Vagina (tissue), 2 donors: ENCODE measurements around the gene AAGAB. TPM values are rescaled to one million over a fixed set of nuclear protein-coding genes. Genes with fewer than 3 reads are reported as not detected.

Source experiments
- DNase-seq, 2 donors: peaks; one replicate each; pipeline ENCODE4 v3.0.0-alpha.2; 2017; ENCODE audit errors: extremely low spot score in 2 of 2
- H3K27ac ChIP-seq: fragments of 200-600 bp; sonication (generic); one replicate; pipeline ENCODE4 v1.5.1; 2019
- H3K27me3 ChIP-seq: fragments of 200-600 bp; sonication (generic); one replicate; pipeline ENCODE4 v1.5.1; 2019
- H3K36me3 ChIP-seq, 2 donors: fragments of 200-600 bp; sonication (generic); one replicate each; pipeline ENCODE4 v1.5.1; 2017 to 2019
- H3K4me1 ChIP-seq: fragments of 200-600 bp; sonication (generic); one replicate; pipeline ENCODE4 v1.5.1; 2019
- H3K4me3 ChIP-seq, 2 donors: fragments of 200-600 bp; sonication (generic); 1 replicate in 1 of 2; 2 replicates in 1 of 2; pipeline ENCODE4 v1.5.1; 2016 to 2019
- H3K9me3 ChIP-seq: fragments of 200-600 bp; sonication (generic); one replicate; pipeline ENCODE4 v1.5.1; 2019
- POLR2A ChIP-seq, 2 donors: fragments of 450-650 bp; IDR thresholded peaks; one replicate each; pipeline ENCODE4 v1.6.1; 2017; ENCODE audit warnings: antibody characterized with exemption in 2 of 2, mild to moderate bottlenecking in 2 of 2, moderate library complexity in 2 of 2
- POLR2AphosphoS5 ChIP-seq, 2 donors: sonication (generic); formaldehyde crosslinking; IDR thresholded peaks; one replicate each; pipeline ENCODE4 v1.9.0; 2017; ENCODE audit warnings: antibody characterized with exemption in 2 of 2, mild to moderate bottlenecking in 2 of 2, low read depth in 1 of 2; ENCODE audit not compliant: insufficient read depth in 1 of 2
- intact Hi-C: fragments of 100-400 bp; cut with DNase I; formaldehyde crosslinking; loops from one replicate; pipeline ENCODE4 v1.15.1; 2023
- total RNA-seq: library from RNA; depleted of rRNA; stranded (reverse); fragments of >200 nt; gene quantifications from one replicate; pipeline ENCODE4 v1.2.3, GENCODE V29; 2016
- TF ChIP-seq, protein P1 (sequence below), 3 experiments: fragments of 450-650 bp in 2 of 3; fragments of 200-600 bp in 1 of 3; sonication (generic) in 1 of 3; IDR thresholded peaks; one replicate each; pipeline ENCODE4 v1.5.1; 2017 to 2019; ENCODE audit warnings: antibody characterized with exemption in 3 of 3, mild to moderate bottlenecking in 2 of 3, moderate library complexity in 2 of 3

Gene AAGAB, protein sequence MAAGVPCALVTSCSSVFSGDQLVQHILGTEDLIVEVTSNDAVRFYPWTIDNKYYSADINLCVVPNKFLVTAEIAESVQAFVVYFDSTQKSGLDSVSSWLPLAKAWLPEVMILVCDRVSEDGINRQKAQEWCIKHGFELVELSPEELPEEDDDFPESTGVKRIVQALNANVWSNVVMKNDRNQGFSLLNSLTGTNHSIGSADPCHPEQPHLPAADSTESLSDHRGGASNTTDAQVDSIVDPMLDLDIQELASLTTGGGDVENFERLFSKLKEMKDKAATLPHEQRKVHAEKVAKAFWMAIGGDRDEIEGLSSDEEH
- total RNA-seq, result 41.0 TPM

- H3K27ac ChIP-seq, result peak within 1 kb of the TSS; percentile 85
- DNase-seq, result peak; percentile 96
- H3K4me1 ChIP-seq, result peaks cover 24% of the 10 kb centered on the region
- no peaks in the 10 kb centered on the region for H3K27me3 ChIP-seq
- H3K9me3 ChIP-seq, result no peaks in the 10 kb centered on the region
- intact Hi-C loops, result loop anchor here (10.0 kb wide), 1 partner anchor 190 kb away; the partner anchor contains the start of gene SMAD3
- peak within 1 kb of the TSS; percentile 77 to 92 for H3K4me3 ChIP-seq
- TF ChIP-seq, protein P1, sequence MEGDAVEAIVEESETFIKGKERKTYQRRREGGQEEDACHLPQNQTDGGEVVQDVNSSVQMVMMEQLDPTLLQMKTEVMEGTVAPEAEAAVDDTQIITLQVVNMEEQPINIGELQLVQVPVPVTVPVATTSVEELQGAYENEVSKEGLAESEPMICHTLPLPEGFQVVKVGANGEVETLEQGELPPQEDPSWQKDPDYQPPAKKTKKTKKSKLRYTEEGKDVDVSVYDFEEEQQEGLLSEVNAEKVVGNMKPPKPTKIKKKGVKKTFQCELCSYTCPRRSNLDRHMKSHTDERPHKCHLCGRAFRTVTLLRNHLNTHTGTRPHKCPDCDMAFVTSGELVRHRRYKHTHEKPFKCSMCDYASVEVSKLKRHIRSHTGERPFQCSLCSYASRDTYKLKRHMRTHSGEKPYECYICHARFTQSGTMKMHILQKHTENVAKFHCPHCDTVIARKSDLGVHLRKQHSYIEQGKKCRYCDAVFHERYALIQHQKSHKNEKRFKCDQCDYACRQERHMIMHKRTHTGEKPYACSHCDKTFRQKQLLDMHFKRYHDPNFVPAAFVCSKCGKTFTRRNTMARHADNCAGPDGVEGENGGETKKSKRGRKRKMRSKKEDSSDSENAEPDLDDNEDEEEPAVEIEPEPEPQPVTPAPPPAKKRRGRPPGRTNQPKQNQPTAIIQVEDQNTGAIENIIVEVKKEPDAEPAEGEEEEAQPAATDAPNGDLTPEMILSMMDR (IDR thresholded peaks at IDR 0.05), result peak in 1 of 3 experiments; percentile 18
- peak; percentile 83 to 94 for TF ChIP-seq POLR2AphosphoS5 (IDR thresholded peaks at IDR 0.05; ENCODE audit: insufficient read depth in 1 of 2, low read depth in 1 of 2)
- TF ChIP-seq POLR2A (IDR thresholded peaks at IDR 0.05), result no peak
- H3K36me3 ChIP-seq, result no peaks in the 10 kb centered on the region
These were observed at the start of gene AAGAB, which contains the start of gene IQCH for GRCh38 chr15:67254238-67255175. AAGAB (minus strand) TSS chr15:67254661; CDS start chr15:67254631, 30 bp downstream. IQCH (plus strand) TSS chr15:67254786; CDS start chr15:67254897, 111 bp downstream.

DNA sequence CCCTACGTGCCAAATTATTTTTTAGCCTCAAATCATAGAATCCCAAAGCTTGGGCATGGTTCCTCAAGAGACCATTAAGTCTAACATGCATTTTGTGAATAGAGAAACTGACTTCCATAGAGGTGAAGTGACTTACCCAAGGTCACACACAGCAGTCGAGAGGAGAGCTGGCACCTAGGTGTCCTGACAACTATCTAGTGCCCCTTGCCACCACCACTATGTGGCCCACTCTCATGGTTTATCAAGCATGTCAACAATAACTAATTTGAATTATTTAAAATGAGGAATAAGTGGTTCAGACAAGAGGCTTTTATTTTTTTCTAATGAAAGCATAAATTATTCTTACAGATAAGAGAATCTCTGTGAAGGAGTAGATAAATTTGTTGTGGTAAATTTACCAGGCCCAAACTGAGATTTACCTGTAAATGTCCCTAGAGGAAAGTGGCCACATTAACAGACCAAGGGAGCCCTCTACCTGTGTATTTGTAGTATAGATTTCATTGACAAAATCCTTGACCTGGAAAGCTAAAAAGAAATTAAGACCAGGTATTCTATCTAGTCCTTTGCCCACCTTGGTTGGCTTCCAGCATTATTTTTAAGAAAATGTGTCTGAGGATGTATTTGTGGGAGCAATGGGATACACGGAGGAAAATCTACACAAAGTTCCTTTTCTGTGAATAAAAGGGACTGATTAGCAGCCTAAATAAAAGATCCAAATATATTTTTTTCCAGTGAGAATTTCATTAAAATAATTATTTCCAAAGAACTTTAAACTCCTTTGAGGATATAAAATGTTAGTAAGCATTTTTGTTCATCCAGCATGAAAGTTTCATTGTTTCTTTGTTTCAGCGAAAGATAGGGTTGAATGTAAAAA, 49.3 kb upstream of the AAGAB start:
- no peaks in the 10 kb centered on the region for H3K9me3 ChIP-seq
- H3K36me3 ChIP-seq, result no peaks in the 10 kb centered on the region
- no peak for DNase-seq
- no peak overlapping the region for H3K27ac ChIP-seq
- H3K27me3 ChIP-seq, result no peaks in the 10 kb centered on the region
- H3K4me3 ChIP-seq, result no peak overlapping the region
- TF ChIP-seq POLR2A (IDR thresholded peaks at IDR 0.05) (no peak), POLR2AphosphoS5 (IDR thresholded peaks at IDR 0.05; ENCODE audit: insufficient read depth in 1 of 2, low read depth in 1 of 2) (no peak)
- TF ChIP-seq, protein P1 (IDR thresholded peaks at IDR 0.05), result peak in 2 of 3 experiments; percentile 48 to 77
- H3K4me1 ChIP-seq, result no peaks in the 10 kb centered on the region
- intact Hi-C loops, result loop anchor here (10.0 kb wide), 1 partner anchor 359 kb away; no protein-coding TSS in a partner anchor

GRCh38 chr15:67300266-67301025, 46.0 kb upstream of the AAGAB start:
- Histone ChIP-seq H3K36me3 (no peaks in the 10 kb centered on the region), H3K9me3 (no peaks in the 10 kb centered on the region), H3K4me3 (no peak overlapping the region), H3K27ac (no peak overlapping the region), H3K4me1 (no peaks in the 10 kb centered on the region), H3K27me3 (no peaks in the 10 kb centered on the region)
- no peak for DNase-seq
- intact Hi-C loops, result loop anchor here (10.0 kb wide), 1 partner anchor 356 kb away; no protein-coding TSS in a partner anchor
- no peak for TF ChIP-seq POLR2A (IDR thresholded peaks at IDR 0.05)
- TF ChIP-seq, protein P1 (IDR thresholded peaks at IDR 0.05), result no peak
- no peak for TF ChIP-seq POLR2AphosphoS5 (IDR thresholded peaks at IDR 0.05; ENCODE audit: insufficient read depth in 1 of 2, low read depth in 1 of 2)

- H3K27me3 ChIP-seq, result no peaks in the 10 kb centered on the region
- TF ChIP-seq, protein P1 (IDR thresholded peaks at IDR 0.05), result no peak
- TF ChIP-seq POLR2A (IDR thresholded peaks at IDR 0.05) (no peak), POLR2AphosphoS5 (IDR thresholded peaks at IDR 0.05; ENCODE audit: insufficient read depth in 1 of 2, low read depth in 1 of 2) (no peak)
- H3K9me3 ChIP-seq, result no peaks in the 10 kb centered on the region
- intact Hi-C loops, result no loop called here
- H3K4me3 ChIP-seq, result no peak overlapping the region
- H3K36me3 ChIP-seq, result no peaks in the 10 kb centered on the region
- no peaks in the 10 kb centered on the region for H3K4me1 ChIP-seq
- no peak overlapping the region for H3K27ac ChIP-seq
- no peak for DNase-seq
These were observed 42.2 kb upstream of the AAGAB start for GRCh38 chr15:67296684-67297083.
